ENCODE results near the gene SLC23A2.

SLC23A2 gene

GRCh38 chr20:4972506-4973251, 28.6 kb downstream of the SLC23A2 start:
- no peak overlapping the region for H3K27ac ChIP-seq

DNA sequence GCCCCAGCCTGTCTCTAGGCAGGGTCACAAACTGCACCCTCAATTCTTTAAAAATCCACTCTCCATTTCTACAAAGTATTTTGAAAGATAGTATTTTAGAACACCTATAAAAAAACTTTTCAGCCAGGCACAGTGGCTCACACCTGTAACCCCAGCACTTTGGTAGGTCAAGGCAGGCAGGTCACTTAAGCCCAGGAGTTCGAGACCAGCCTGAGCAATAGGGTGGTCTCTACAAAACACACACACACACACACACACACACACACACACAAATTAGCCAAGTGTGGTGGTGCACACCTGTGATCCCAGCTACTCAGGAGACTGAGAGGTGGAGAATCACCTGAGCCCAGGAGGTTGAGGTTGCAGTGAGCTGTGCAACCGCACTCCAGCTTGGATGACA, 30.2 kb downstream of the SLC23A2 start:
- no peak for DNase-seq (ENCODE audit: low read depth, low spot score)
- no peak overlapping the region for H3K27ac ChIP-seq

More at GRCh38 chr20:4972506-4973251, 28.6 kb downstream of the SLC23A2 start:
- DNase-seq (ENCODE audit: low read depth, low spot score) = no peak

GRCh38 chr20:4967752-4968477, 33.4 kb downstream of the SLC23A2 start:
- no peak for DNase-seq (ENCODE audit: low read depth, low spot score)
- no peak overlapping the region for H3K27ac ChIP-seq

DNA sequence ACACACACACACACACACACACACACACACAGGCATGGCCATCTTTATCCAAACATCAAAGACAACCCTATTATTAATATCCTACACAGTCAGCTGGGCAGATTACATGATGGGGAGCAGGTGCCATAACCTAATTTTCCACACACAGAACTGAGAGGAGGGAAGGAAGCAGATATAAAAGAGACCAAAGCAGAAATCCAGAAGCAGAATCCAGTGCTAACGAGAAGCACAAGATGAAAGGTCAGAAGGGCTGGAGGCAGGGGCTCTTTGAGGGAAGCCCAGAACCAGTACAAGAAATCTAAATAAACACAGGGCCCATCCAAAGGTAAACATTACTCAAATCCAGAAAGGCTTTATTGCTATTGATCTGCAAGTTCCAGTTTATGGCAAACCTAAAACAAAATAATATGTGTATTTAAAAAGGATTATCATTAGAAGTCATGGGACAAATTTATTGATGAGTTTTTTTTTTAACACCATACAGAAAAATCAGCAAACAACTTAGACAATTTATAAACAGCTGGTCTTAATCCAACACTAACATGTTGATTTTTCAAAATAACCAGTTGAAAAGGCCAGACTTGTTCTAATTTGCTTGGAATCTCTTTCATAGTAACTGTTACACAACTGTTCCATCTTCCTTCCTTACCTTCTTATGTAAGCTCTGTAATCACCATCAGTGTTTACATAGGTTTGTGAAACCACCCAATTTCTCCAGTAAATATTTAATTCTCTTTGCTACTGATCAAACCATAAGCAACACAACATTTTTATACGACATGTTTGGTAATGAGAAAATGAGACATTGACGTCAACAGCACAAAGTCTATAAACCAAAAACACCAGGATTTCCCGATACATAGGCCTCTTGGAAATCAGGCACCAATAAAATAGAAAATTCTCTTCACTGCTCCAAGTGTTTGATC, 34.2 kb downstream of the SLC23A2 start:
- no peak for DNase-seq (ENCODE audit: low read depth, low spot score)
- H3K27ac ChIP-seq = no peak overlapping the region

DNA sequence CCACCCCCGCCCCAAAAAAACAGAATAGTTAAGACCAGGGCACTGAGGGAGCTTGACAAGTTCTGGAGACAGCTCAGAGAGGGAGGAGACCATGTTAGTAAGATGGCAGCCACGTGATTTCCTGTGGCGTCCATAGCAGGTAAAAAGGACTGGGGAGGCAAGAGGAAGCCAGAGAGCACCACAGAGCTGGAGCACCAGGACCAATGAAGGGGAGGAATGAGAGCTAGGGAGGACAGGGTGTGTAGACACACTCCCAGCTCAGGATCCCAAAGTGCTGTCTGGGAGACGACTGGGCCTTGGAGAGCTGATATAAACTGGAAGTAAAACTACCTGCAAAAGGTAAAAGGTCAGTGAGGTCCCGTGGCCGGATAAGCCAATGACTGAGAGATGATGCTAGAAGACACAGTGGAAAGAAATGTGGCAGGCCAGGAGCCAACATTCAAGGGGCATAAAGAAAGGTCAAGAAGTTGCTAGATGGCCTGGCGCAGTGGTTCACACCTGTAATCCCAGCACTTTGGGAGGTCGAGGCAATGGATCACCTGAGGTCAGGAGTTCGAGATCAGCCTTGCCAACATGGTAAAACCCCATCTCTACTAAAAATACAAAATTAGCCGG, 39.0 kb downstream of the SLC23A2 start:
- DNase-seq (ENCODE audit: low read depth, low spot score) = no peak
- H3K27ac ChIP-seq = no peak overlapping the region

GRCh38 chr20:4961746-4962145, 39.6 kb downstream of the SLC23A2 start:
- no peak overlapping the region for H3K27ac ChIP-seq
- no peak for DNase-seq (ENCODE audit: low read depth, low spot score)

DNA sequence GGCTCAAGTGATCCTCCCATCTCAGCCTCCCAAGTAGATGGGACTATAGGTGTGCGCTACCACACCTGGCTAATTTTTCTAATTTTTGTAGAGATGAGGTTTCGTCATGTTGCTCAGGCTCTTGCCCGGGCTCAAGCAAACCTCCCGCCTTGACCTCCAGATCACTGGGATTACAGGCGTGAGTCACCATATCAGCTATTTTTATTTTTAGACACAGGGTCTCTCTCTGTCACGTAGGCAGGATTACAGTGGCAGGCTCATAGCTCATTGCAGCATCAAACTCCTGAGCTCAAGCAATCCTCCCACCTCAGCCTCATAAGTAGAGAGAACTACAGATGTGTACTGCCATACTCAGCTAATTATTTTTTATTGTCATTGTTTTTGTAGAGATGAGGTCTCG, 41.7 kb downstream of the SLC23A2 start:
- H3K27ac ChIP-seq = no peak overlapping the region
- DNase-seq (ENCODE audit: low read depth, low spot score) = no peak

DNA sequence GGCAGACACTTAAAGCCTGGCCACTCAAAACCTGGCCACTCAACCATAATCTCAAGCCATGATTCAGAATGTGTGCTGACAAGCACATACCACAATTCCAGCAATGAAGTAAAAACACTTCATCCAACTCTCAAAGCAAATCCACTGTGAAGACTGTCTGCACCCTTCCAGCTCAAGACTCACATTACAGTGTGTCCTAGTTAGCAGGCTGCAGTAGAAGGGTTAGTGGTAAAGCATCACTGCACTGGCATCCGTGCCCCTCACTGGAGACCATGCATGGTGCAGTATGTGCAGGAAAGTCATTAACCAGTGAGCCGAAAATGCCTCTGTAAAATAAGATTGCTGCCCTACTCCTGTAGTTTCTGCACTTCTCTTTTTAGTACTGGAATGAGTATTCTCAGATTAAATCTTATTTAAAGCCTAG, 43.4 kb downstream of the SLC23A2 start:
- DNase-seq (ENCODE audit: low read depth, low spot score) = no peak
- H3K27ac ChIP-seq = no peak overlapping the region

- no peak for DNase-seq (ENCODE audit: low read depth, low spot score)
- no peak overlapping the region for H3K27ac ChIP-seq
Measured at GRCh38 chr20:4957187-4957586, 44.1 kb downstream of the SLC23A2 start.

- no peak for DNase-seq (ENCODE audit: low read depth, low spot score)
Measured at GRCh38 chr20:4956200-4956810, 45.0 kb downstream of the SLC23A2 start.

GRCh38 chr20:4953881-4954280, 47.4 kb downstream of the SLC23A2 start:
- H3K27ac ChIP-seq = no peak overlapping the region
- DNase-seq (ENCODE audit: low read depth, low spot score) = no peak

More at GRCh38 chr20:4956200-4956810, 45.0 kb downstream of the SLC23A2 start:
- no peak overlapping the region for H3K27ac ChIP-seq

DNA sequence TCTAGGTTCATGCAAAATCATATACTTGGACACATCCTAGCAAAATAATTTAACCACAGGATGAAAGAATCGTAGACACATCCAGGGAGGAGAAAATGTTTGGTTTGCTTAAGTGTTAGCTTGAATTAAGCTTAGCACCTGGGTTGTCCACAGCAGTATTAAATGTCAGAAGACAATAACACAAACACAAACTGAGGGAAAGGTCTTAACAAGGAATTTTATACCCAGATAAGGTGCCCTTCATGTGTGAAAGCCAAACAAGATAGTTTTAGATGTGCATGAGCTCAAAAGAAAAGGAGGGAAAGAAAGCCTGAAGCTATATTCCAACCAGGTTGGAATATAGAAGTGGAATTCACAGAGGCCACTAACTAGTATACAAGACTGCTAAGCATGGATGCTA, 49.1 kb downstream of the SLC23A2 start:
- no peak overlapping the region for H3K27ac ChIP-seq
- no peak for DNase-seq (ENCODE audit: low read depth, low spot score)

GRCh38 chr20:4951299-4951698, 50.0 kb downstream of the SLC23A2 start:
- peak; percentile 73 for DNase-seq (ENCODE audit: low read depth, low spot score)
- H3K27ac ChIP-seq = peak overlapping the region; percentile 50

DNA sequence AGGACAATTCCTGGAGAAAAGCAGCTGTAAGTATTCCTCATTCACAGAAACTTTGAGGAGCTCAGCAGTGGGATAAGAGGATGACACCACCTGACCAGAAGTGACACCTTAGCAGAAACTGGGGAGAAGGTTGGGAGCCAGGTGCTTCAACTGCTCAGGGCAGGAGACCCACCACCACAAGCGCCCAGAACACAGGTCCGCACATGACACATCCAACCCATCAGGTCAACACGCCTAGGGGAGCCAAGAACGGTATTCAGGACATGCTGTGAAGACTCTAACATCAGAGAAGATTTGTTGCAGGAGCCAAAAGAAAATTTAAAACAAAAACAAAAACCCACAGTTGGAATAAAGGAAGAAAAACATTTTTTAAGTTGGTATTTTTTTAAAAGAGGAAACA, 50.5 kb downstream of the SLC23A2 start:
- peak overlapping the region; percentile 50 for H3K27ac ChIP-seq
- no peak for DNase-seq (ENCODE audit: low read depth, low spot score)

DNA sequence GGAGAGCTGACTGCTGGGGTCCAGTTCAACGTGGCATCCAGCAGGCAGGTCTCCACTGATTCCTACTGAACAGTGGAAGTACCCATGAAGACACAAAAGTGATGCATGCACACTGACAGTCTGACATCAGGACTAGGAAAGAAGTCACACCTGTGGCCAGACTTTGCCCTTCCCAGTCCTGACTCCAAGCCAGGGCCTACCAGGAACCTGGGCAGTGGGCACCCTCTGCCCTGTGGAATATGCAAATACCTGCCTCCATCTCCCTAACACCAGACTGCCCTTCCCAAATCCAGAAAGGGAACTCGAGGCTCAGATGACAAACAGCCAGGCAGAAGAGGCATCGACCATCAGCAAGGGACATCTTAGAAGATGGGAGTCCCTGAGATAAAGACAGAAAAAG, 50.9 kb downstream of the SLC23A2 start:
- DNase-seq (ENCODE audit: low read depth, low spot score) = no peak
- H3K27ac ChIP-seq = no peak overlapping the region

GRCh38 chr20:4949833-4950178, 51.5 kb downstream of the SLC23A2 start:
- no peak for DNase-seq (ENCODE audit: low read depth, low spot score)
- no peak overlapping the region for H3K27ac ChIP-seq

GRCh38 chr20:4947817-4948559, 53.3 kb downstream of the SLC23A2 start:
- H3K27ac ChIP-seq = no peak overlapping the region
- DNase-seq (ENCODE audit: low read depth, low spot score) = no peak

DNA sequence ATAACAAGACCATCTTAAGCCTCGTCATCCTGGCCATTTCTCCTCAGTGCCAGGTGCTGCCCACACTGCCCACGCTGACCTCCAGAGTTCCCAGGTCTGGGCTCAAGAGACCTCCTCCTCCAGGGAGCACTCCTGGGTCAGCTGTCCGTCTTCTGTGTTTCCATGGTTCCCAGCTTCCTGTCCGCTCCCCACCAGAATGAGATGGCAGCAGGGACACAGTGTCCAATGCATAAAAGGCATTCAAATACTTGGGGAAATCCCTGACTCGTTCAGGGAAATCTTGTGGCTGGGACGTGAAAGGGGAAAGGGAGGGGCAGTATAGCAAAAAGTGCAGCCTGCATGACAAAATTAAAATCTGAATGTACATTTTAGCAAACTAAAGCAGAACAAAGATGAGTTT, 54.3 kb downstream of the SLC23A2 start:
- H3K27ac ChIP-seq = no peak overlapping the region
- no peak for DNase-seq (ENCODE audit: low read depth, low spot score)

- H3K27ac ChIP-seq = no peak overlapping the region
- no peak for DNase-seq (ENCODE audit: low read depth, low spot score)
Measured at GRCh38 chr20:4946585-4946984, 54.7 kb downstream of the SLC23A2 start.

Data from epithelial cell of prostate (primary cell).